ENCODE results near the gene KRTAP3-1. TPM values are rescaled to one million over a fixed set of nuclear protein-coding genes. Genes with fewer than 3 reads are reported as not detected.

KRTAP3-1 gene
- total RNA-seq: not detected in 2 replicates

DNA sequence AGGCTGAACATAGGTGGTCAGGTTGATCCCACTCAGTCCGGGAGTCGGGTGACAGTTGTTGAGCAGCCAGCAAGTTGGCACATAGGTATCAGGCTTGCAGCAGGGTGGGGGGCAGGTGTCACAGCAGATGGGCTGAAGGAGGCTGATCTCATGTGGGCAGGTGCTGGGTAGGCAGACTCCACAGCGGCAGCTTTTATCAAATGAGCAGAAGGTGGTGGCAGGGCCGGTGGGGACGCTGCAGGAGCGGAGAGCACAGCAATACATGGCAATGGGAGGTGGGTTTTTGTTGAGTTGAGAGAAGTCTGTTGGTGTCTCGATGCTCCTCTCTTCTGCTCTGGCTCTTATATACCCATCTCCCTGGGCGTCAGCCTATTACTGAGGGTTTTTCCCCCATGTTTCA, at the start of gene KRTAP3-1:
TSS of gene KRTAP3-1 (minus strand) at position 318 of the 400 bp plus-strand sequence. CDS start at position 264, 54 bp downstream.

GRCh38 chr17:41055130-41055529, 46.2 kb upstream of the KRTAP3-1 start, which contains the start of gene KRTAP2-2:
Gene KRTAP2-2, minus strand, starts transcription at chr17:41055230. Its CDS starts 19 bp downstream, at chr17:41055211.

DNA sequence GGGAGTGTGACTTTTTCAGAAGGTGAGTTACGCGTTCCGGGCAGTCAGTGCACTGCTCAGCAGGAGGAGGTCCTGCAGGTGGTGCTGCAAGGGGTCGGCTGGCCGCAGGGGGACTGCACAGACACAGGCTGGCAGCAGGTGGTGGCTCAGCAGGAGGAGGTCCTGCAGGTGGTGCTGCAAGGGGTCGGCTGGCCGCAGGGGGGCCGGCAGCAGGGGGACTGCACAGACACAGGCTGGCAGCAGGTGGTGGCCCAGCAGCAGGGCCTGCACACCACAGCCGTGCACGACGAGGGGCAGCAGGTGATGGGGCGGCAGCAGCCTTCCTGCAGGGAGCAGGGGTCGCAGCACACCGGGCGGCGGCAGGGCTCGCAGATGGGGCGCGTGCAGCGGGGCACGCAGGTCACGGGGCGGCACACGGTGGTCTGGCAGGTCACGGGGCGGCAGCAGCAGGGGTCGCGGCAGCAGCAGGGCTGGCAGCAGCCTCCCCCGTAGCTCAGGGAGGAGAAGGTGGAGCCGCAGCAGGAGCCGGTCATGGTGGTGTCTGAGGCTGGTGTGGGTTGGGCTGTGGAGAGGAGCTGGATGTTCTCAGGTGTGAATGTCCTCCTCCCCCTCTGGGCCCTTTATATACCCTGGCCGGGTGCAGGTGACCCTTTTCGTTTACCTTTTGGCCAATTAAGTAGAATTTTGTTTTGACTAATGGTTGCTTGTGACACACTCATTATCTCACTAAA, 38.0 kb upstream of the KRTAP3-1 start, which contains the start of gene KRTAP2-1:
TSS of gene KRTAP2-1 (minus strand) at position 582 of the 731 bp plus-strand sequence. CDS start at position 533, 49 bp downstream.

GRCh38 chr17:41040783-41041571, 32.0 kb upstream of the KRTAP3-1 start, which contains the start of gene KRTAP1-1:
Gene KRTAP1-1, minus strand, starts transcription at chr17:41041450. Its CDS starts 53 bp downstream, at chr17:41041397.

GRCh38 chr17:41034346-41034935, 25.5 kb upstream of the KRTAP3-1 start, which contains the start of gene KRTAP1-3:
Gene KRTAP1-3, minus strand, starts transcription at chr17:41034874. Its CDS starts 53 bp downstream, at chr17:41034821.

DNA sequence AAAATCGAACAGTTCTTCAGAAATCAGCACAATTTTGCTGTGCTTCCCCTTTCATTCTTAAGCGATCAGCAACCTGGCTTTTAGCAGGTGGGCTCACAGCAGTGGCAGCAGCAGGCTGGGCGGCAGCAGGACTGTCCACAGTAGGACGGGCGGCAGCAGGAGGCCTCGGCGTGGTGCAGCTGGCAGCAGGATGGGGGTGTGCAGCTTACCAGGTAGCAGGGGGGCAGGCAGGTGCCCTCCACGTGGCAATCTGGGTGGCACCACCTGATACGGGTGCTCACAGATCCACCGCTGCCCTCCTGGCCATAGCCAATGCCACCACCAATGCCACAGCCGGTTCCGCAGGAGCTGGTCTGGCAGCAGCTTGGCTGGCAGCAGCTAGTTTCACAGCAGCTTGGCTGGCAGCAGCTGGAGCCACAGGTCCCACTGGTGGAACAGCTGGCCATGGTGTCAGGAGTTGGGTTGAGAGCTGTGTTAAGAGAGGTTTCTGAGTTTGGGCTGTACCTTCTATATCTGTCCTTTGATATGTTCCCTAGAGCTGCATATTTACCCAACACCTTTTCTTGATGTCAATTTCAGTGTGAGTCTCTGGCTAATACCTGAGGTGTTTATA, 20.8 kb upstream of the KRTAP3-1 start, which contains the start of gene KRTAP1-4:
TSS of gene KRTAP1-4 (minus strand) at position 563 of the 613 bp plus-strand sequence. CDS start at position 446, 117 bp downstream.

DNA sequence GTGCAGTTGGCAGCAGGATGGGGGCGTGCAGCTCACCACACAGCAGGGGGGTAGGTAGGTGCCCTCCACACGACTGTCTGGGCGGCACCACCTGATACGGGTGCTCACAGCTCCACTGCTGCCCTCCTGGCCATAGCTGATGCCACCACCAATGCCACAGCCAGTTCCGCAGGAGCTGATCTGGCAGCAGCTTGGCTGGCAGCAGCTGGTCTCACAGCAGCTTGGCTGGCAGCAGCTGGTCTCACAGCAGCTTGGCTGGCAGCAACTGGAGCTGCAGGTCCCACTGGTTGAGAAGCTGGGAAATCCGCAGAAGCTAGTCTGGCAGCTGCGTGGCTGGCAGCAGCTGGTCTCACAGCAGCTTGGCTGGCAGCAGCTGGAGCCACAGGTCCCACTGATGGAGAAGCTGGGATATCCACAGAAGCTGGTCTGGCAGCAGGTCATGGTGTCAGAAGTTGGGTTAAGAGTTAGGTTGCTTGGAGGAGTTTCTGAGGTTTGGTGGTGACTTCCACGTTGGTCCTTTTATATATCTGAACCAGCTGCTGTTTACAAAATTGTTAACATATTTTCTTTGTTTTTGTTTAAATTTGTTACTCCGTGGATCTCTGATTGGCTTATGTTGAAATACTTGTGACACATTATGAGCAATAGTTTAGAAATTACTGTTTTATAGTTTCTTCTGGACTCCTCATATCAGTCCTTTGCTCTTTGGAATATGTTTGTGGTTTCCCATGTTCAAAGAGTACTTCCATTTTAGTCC, 18.0 kb upstream of the KRTAP3-1 start, which contains the start of gene KRTAP1-5:
TSS of gene KRTAP1-5 (minus strand) at position 494 of the 757 bp plus-strand sequence. CDS start at position 441, 53 bp downstream.

DNA sequence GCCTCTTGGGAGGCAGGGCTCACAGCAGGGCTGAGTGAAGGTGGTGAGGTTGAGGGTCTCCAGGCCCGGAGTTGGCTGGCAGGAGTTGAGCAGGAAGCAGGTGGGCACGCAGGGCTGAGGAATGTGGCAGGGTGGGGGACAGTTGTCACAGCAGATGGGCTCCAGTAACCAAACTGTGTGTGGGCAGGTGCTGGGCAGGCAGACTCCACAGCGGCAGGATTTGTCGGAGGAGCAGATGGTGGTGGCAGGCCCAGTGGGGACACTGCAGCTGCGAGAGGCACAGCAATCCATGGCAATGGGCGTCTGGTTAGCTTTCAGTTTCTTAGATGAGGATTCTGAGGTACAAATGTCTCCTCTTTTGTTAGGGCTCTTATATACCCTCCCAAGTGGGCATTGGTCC, 9.4 kb downstream of the KRTAP3-1 start, which contains the start of gene KRTAP3-2:
TSS of gene KRTAP3-2 (minus strand) at position 344 of the 400 bp plus-strand sequence. CDS start at position 291, 53 bp downstream.

DNA sequence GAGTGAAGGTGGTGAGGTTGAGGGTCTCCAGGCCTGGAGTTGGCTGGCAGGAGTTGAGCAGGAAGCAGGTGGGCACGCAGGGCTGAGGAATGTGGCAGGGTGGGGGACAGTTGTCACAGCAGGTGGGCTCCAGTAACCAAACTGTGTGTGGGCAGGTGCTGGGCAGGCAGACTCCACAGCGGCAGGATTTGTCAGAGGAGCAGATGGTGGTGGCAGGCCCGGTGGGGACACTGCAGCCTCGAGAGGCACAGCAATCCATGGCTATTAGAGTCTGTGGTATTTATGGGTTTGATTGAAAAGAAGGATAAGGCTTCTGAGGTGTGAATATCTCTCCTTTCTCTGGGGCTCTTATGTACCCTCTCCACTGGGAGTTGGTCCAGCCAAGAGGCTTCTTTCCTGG, 15.1 kb downstream of the KRTAP3-1 start, which contains the start of gene KRTAP3-3:
TSS of gene KRTAP3-3 (minus strand) at position 326 of the 400 bp plus-strand sequence. CDS start at position 259, 67 bp downstream.

DNA sequence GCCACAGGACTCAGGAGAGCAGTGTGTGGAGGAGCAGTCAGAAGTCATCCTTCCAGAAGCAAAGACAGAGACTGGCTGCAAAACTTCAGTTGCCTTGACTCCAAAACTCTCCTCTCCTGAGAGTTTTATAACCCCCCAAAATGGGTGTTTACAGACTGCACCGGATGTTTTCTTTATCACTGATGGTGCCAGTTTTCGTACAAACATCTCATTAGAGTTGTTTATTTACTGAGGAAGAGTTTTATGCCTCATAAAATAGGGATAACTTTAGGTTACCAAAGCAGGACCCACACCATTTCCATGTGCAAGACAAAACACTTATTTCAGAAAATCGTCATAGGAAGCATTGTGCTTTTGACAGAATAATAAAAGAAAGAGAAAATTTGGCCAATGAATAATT, 24.7 kb downstream of the KRTAP3-1 start, which contains the start of gene KRT40:
TSS of gene KRT40 (minus strand) at position 101 of the 400 bp plus-strand sequence. CDS start at position 48, 53 bp downstream.

DNA sequence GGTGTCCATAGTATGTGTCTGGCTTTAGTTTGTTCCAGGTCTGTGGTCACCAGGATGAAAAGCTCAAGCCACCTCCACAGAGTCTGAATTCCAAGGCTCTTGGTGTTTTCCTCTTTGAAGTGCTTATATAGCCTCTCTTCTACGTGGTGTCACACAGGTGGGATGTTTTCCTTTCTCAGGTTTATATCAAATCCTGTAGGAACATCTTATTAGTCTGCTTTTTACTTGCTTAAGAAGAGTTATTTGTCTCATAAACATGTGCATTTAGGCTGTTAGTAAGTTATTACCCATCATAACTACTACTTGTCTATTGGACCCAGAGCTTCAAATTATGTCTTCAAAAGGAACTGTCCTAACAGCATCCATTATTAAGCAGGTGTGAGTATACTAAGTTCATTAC, 42.1 kb downstream of the KRTAP3-1 start, which contains the start of gene KRT39:
TSS of gene KRT39 (minus strand) at position 101 of the 400 bp plus-strand sequence. CDS start at position 9, 92 bp downstream.

Other genes with a start within 250 kb of the KRTAP3-1 start
- not detected in 2 replicates for gene KRT26, start 236.9 kb downstream of the KRTAP3-1 start, total RNA-seq
- not detected in 2 replicates for gene KRT27, start 226.6 kb downstream of the KRTAP3-1 start, total RNA-seq
- gene KRT28, start 209.2 kb downstream of the KRTAP3-1 start, total RNA-seq: not detected in 2 replicates
- 18.7 and 22.6 TPM in 2 replicates for gene KRT10, start 186.5 kb downstream of the KRTAP3-1 start, total RNA-seq
- gene KRT12, start 141.9 kb downstream of the KRTAP3-1 start, total RNA-seq: not detected in 2 replicates
- gene KRT20, start 123.9 kb downstream of the KRTAP3-1 start, total RNA-seq: not detected in 2 replicates
- under 0.01 TPM in 1 of 2 replicates, not detected in the other for gene KRT23, start 71.5 kb downstream of the KRTAP3-1 start, total RNA-seq
- not detected in 2 replicates for gene KRT39, start 42.2 kb downstream of the KRTAP3-1 start, total RNA-seq
- not detected in 2 replicates for gene KRT40, start 24.8 kb downstream of the KRTAP3-1 start, total RNA-seq
- not detected in 2 replicates for gene KRTAP3-3, start 15.0 kb downstream of the KRTAP3-1 start, total RNA-seq
- gene KRTAP3-2, start 9.2 kb downstream of the KRTAP3-1 start, total RNA-seq: not detected in 2 replicates
- 0.50 and 0.59 TPM in 2 replicates for gene KRTAP1-5, start 18.1 kb upstream of the KRTAP3-1 start, total RNA-seq
- gene KRTAP1-4, start 21.1 kb upstream of the KRTAP3-1 start, total RNA-seq: not detected in 2 replicates
- gene KRTAP1-3, start 25.7 kb upstream of the KRTAP3-1 start, total RNA-seq: not detected in 2 replicates
- not detected in 2 replicates for gene KRTAP1-1, start 32.3 kb upstream of the KRTAP3-1 start, total RNA-seq
- gene KRTAP2-1, start 38.2 kb upstream of the KRTAP3-1 start, total RNA-seq: not detected in 2 replicates
- gene KRTAP2-2, start 46.1 kb upstream of the KRTAP3-1 start, total RNA-seq: not detected in 2 replicates
- not detected in 2 replicates for gene KRTAP2-3, start 51.0 kb upstream of the KRTAP3-1 start, total RNA-seq
- gene KRTAP2-4, start 56.8 kb upstream of the KRTAP3-1 start, total RNA-seq: not detected in 2 replicates
- not detected in 2 replicates for gene KRTAP4-7, start 75.0 kb upstream of the KRTAP3-1 start, total RNA-seq
- not detected in 2 replicates for gene KRTAP4-8, start 89.0 kb upstream of the KRTAP3-1 start, total RNA-seq
- not detected in 2 replicates for gene KRTAP4-16, start 93.1 kb upstream of the KRTAP3-1 start, total RNA-seq
- gene KRTAP4-9, start 96.3 kb upstream of the KRTAP3-1 start, total RNA-seq: not detected in 2 replicates
- gene KRTAP4-11, start 109.2 kb upstream of the KRTAP3-1 start, total RNA-seq: not detected in 2 replicates
- gene KRTAP4-12, start 115.1 kb upstream of the KRTAP3-1 start, total RNA-seq: not detected in 2 replicates
- gene KRTAP4-6, start 131.4 kb upstream of the KRTAP3-1 start, total RNA-seq: not detected in 2 replicates
- gene KRTAP4-5, start 140.7 kb upstream of the KRTAP3-1 start, total RNA-seq: not detected in 2 replicates
- not detected in 2 replicates for gene KRTAP4-4, start 151.6 kb upstream of the KRTAP3-1 start, total RNA-seq
- not detected in 2 replicates for gene KRTAP4-3, start 159.1 kb upstream of the KRTAP3-1 start, total RNA-seq
- gene KRTAP4-2, start 169.1 kb upstream of the KRTAP3-1 start, total RNA-seq: not detected in 2 replicates
- gene KRTAP4-1, start 175.8 kb upstream of the KRTAP3-1 start, total RNA-seq: not detected in 2 replicates
- gene KRTAP9-1, start 180.8 kb upstream of the KRTAP3-1 start, total RNA-seq: not detected in 2 replicates
- not detected in 2 replicates for gene KRTAP9-2, start 217.5 kb upstream of the KRTAP3-1 start, total RNA-seq
- not detected in 2 replicates for gene KRTAP9-3, start 223.3 kb upstream of the KRTAP3-1 start, total RNA-seq
- not detected in 2 replicates for gene KRTAP9-8, start 228.9 kb upstream of the KRTAP3-1 start, total RNA-seq
- gene KRTAP9-4, start 240.6 kb upstream of the KRTAP3-1 start, total RNA-seq: not detected in 2 replicates
- not detected in 2 replicates for gene KRTAP9-9, start 246.3 kb upstream of the KRTAP3-1 start, total RNA-seq

Measured in bronchus fibroblast of lung (primary cell).